HK-2 (cell line): ENCODE data around the gene MYH14.

Experiments
- DNase-seq: peaks from one replicate; pipeline ENCODE4 v3.0.0-alpha.2; 2018; ENCODE audit not compliant: unreplicated experiment

The MYH14 gene

DNA sequence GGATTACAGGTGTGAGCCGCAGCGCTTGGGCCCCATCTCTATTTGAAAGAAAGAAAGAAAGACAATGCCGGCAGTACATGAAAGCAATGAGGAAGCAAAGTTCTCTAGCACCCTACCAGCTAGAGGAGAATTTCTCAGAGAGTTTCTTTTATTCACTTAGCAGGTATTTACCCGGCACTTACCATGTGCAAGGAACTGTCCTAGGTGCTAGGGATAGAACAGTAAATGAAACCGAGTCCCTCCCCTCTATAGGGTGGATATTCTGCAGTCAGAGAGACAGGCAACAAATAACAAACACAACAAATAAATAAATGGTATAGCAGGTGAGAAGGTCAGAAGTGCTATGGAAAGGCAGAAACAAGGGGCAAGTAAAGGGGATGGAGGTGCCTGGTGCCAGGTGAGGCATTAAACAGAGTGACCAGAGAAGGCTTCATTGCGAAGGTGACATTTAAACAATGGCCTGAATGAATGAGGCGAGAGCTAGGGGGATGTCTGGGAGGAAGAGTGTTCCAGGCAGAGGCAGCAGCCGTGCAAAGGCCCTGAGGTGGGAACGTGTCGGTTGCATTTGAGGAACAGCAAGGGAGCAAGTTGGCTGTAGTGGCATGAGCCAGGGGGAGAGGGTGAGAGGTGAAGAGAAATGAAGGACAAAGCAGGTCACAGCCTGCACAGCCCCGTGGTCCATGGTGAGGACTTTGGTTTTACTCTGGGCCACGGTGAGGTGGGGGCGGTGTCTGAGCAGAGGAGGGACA is 10.8 kb upstream of the MYH14 start:
- DNase-seq: no peak

DNA sequence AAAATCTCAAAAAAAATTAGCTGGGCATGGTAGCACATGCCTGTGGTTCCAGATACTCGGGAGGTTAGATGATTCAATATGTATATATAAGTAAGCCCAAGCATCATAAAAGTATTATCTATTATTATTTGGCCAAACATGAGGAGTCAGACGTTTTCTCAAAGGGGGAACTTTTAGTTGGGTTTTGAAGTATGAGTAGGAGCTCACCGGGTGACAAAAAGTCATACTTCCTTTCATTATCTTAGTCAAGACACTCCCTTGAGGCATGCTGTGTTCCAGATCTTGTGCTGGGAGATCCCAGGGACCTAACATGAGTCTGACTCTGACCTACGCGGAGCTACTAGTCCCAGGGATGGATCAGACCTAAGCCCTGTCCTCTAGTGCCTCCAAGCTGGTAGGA is 8.2 kb upstream of the MYH14 start:
- no peak for DNase-seq

DNA sequence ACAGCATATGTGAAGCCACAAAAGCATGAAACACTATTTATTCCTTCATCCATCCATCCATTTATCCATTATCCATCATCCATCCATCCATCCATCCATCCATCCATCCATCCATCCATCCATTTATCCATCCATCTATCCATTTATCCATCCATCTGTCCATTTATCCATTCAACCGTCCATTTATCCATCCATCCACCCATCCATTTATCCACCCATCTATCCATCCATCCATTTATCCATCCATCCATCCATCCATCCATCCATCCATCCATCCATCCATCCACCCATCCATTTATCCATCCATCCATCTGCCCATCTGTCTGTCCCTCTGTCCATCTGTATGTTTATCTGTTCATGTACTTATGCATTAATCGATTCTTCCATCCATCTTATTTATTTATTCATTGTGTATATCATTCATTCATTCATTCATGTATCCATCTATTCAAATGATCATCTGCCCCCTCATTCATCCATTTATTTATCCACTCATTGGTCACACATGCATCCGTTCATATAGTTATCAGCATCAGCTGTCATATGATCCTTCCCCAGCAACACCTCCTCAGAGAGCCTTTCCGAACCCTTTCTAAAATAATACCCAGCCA is 7.0 kb upstream of the MYH14 start:
- no peak for DNase-seq

DNA sequence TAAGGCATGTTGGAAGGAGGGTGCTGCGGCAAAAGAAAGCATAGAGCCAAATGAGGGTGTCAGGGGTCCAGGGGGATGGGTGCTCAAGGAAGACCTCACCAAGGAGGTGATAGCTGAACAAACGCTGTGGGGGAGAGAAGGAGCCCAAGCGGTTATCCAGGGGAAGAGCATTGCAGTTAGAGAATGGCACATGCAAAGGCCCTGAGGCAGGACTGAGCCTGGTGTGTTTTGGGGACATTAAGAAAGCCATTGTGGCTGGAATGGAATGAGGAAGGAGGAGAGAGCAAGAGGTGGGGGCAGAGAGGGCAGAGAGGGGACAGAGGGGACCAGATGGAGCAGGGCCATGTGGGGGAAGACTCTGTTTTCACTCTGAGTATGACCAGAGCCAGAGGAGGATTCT is 6.1 kb upstream of the MYH14 start:
- DNase-seq: no peak

DNA sequence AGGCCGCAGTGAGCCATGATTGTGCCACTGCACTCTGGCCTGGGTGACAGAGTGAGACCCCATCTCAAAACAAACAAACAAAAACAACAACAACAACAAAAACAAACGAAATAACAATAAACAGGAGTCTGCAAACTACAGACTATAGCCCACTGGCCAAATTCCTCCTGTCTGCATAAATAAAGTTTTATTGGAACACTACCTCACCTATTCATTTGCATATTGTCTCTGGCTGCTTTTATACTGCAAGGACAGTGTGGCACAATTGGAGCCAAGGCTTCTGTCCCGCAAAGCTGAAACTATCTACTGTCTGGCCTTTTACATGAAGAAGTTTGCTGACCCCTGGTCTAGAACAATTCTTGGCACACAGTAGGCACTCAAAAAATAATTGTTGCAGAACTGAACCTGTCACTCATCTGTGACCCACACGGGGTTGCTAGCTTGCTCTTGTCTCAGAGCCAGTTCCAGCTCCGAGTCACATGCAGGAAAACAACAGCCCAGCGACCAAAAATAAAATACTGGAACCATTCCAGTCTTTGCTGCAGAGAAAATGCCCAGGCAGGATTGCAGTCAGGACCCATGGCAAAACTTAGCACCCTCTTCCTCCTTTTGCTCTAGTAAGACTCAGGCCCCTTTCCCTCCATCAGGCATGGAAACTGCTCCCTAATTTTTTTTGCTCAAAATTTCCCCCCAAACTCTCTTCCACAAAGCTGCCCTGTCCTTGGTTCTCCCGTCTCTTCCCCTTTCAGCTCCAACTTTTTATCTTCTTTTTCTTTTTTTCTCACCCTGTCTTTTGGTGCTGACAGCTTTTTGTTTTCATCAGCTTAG is 4.8 kb upstream of the MYH14 start:
- no peak for DNase-seq

- DNase-seq: no peak
These were observed 4.2 kb upstream of the MYH14 start for GRCh38 chr19:50199259-50199555.

GRCh38 chr19:50202386-50202785 is 1.0 kb upstream of the MYH14 start:
- DNase-seq: no peak

- no peak for DNase-seq
These were observed 501 bp upstream of the MYH14 start for GRCh38 chr19:50202962-50203280.

- no peak for DNase-seq
These were observed 633 bp downstream of the MYH14 start for GRCh38 chr19:50204081-50204428.

GRCh38 chr19:50204811-50205675 is 1.6 kb downstream of the MYH14 start:
- no peak for DNase-seq

DNA sequence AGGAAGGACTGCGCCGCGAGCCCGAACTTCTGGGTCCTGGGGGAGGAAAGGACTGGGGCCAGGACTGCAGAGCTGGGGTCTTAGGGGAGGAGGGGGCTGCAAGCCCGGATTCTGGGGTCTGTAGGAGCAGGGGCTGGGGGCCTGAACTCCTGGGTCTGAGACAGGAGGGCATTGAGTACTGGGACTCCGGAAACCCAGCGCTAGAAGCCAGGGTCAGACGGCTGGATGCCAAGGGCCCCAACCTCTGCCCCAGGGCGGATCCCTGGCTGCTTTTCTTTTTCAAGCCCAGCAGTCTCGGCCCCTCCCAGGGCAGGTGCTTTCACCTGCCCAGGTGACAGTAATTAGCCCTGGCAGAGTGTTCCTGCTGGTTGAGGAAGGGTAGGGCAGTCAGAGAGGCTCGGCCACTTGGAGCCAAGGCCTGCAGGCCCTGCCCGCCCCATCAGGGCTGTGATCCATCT is 2.3 kb downstream of the MYH14 start:
- no peak for DNase-seq

DNA sequence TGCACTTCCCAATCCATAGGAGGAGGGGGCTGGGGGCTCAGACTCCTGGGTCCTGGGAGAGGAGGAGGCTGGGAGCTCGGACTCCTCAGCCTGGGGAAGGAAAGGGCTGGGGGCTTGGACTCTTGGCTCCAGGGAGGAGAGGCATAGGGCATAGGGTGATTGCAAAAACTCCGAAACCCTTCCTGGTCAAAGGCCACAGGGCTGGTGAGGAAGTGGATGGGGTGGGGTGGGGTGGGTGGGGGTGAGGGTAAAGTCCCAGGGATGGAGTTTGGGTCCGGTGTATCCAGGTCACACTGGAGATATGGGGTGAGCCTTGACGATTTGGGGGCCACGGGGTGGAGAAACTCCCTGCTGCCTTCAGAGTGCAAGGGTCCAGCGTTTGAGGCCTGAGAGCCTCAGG is 2.8 kb downstream of the MYH14 start:
- DNase-seq: no peak

GRCh38 chr19:50207730-50208129 is 4.3 kb downstream of the MYH14 start:
- no peak for DNase-seq

DNA sequence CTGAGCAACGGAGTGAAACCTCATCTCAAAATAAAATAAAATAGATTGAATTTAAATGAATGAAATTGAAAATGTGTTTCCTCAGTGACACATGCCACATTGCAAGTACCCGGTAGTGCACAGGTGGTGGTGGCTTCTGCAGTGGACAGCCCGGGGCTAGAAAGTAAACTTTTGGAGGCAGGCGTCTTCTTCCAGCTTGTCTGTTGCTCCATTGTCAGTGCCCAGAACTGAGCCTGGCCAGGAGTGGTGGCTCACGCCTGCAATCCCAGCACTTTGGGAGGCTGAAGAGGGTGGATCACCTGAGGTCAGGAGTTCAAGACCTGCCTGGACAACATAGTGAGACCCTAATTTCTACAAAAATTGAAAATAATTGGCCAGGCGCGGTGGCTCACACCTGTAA is 5.7 kb downstream of the MYH14 start:
- no peak for DNase-seq

- no peak for DNase-seq
These were observed 7.0 kb downstream of the MYH14 start for GRCh38 chr19:50210425-50210824.

DNA sequence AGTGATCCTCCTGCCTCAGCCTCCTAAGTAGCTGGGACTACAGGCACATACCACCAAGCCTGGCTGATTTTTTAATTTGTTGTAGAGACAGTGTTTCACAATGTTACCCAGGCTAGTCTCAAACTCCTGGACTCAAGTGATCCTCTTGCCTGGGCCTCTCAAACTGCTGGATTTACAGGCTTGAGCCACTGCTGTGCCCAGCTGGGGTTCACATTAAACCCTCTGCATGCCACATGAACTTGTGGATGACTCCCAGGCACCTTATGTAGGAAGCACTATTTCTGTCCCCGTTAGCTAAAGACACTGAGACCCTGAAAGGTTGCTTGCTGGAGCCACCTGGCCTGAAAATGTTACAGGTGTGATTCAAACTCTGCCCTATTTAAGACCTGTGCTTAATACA is 10.5 kb downstream of the MYH14 start:
- DNase-seq: no peak

DNA sequence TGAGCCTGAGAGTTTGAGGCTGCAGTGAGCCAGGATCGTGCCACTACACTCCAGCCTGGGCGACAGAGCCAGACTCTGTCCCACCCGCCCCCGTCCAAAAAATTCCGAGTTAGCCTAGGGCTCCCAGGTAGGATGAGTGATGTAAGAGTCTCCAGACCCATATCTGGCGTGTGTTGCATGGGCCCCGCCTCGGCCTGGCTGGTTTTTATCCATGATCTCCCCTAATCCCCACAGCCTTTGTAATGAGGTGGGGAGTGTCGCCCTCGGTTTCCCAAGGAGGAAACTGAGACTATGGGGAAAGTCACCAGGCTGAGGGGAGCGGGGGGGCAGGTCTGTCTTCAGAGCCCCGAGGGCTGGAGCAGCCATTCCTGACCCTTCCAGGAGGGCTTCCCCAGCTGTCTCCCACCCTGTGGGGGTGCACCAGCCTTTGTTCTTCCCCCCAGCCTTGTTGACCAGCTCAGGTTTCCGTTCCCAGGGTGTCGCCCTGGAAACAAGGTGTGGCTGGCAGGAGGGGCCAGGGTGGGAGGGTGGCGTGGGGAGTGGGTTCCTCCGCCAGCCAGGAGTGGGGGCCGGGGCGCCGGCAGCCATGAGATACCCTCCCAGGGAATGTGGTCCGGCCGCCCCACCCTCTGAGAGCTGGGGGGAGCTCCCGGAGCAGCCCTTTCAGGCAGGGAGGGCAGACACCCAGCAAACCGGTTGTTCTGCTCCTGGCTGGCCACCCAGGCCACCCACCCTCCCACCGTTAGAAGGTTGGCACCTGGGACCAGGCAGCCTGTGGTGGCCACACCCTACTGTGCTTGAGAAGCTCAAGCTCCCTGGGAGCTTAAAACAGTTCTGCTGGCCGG is 11.5 kb downstream of the MYH14 start:
- DNase-seq: no peak

- DNase-seq: no peak
These were observed 12.4 kb downstream of the MYH14 start for GRCh38 chr19:50215820-50216219.

DNA sequence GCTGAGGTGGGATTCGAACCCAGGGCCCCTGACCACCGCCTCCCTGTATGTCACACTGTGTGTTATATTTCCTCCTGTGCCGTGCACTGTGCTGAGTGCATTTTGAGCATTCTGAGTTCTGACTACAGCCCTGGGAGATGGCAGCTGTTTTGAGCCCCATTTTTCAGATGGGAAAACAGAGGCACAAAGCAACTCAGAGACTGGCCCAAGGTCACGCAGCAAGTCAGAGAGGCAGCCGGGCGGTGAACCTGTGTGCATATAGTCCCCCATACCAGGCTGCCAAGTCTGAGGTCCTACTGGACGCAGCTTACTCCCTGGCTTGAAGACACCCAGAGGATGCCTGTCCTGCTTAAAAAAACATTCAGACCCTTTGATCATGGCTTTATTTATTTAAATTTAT is 17.7 kb downstream of the MYH14 start:
- DNase-seq: no peak

- no peak for DNase-seq
These were observed 19.4 kb downstream of the MYH14 start for GRCh38 chr19:50222691-50223438.

- DNase-seq: no peak
These were observed 20.0 kb downstream of the MYH14 start for GRCh38 chr19:50223439-50223716.
